H1 (cell line): ENCODE measurements around the gene ACTN3.

Source experiments
- EGR1 ChIP-seq: IDR thresholded peaks from 2 replicates; pipeline ENCODE4 v1.6.1; 2011; ENCODE audit warnings: low read depth, low read length, borderline replicate concordance
- NRF1 ChIP-seq: IDR thresholded peaks from 2 replicates; pipeline ENCODE4 v1.6.1; 2011; ENCODE audit warnings: mild to moderate bottlenecking, low read depth, low read length, improper control_type of control experiment
- POLR2A ChIP-seq, 2 experiments: IDR thresholded peaks; 1 replicate in 1 of 2; 2 replicates in 1 of 2; pipeline ENCODE4 v1.6.1; 2011; ENCODE audit warnings: low read depth in 2 of 2, low read length in 2 of 2, mild to moderate bottlenecking in 2 of 2; ENCODE audit errors: control extremely low read depth in 1 of 2
- SIN3A ChIP-seq, 2 experiments: IDR thresholded peaks in 1 of 2; conservative IDR thresholded peaks in 1 of 2; 2 replicates each; pipeline ENCODE4 v1.6.1; 2011 to 2012; ENCODE audit warnings: low read length in 2 of 2, improper control_type of control experiment in 1 of 2, low read depth in 1 of 2, mild to moderate bottlenecking in 1 of 2
- SRF ChIP-seq: IDR thresholded peaks from 2 replicates; pipeline ENCODE4 v1.6.1; 2011; ENCODE audit warnings: mild to moderate bottlenecking, low read depth, low read length, moderate library complexity
- YY1 ChIP-seq: IDR thresholded peaks from 2 replicates; pipeline ENCODE4 v1.6.1; 2011; ENCODE audit warnings: low read depth, mild to moderate bottlenecking, low read length

GRCh38 chr11:66570850-66571180, 24.1 kb downstream of the ACTN3 start:
- TF ChIP-seq POLR2A (IDR thresholded peaks at IDR 0.05; ENCODE audit: control extremely low read depth in 1 of 2, low read depth in 2 of 2, low read length in 2 of 2) (no peak), SIN3A (conservative IDR thresholded peaks at IDR 0.05 in 1 of 2, IDR thresholded peaks at IDR 0.05 in 1 of 2; ENCODE audit: low read depth in 1 of 2, low read length in 2 of 2) (no peak), SRF (no peak), NRF1 (no peak), EGR1 (no peak), YY1 (no peak)
